ENCODE measurements around the gene CHORDC1.

DNA sequence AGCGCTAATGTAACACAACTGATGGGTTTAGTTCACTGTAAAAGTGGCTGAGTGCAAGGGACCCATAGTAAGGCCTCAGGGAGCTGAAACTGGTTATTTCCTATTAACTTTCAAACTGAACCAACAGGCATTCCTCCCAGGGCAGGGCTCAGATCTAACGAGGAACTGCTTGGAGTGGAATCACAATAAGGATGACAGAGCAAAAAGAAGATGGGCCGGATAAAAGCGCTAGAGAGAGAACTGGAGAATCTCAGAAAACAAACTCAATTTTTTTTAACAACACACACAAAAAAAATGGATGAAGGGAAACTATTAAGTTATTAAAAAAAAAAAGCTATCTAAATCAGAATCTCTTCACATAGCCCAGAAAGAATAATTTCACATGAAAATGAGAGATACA lies 14.2 kb upstream of the CHORDC1 start:
- TF ChIP-seq CTCF (IDR thresholded peaks at IDR 0.05) (no peak), POLR2A (IDR thresholded peaks at IDR 0.05) (no peak)

All from ovary (tissue), 3 donors.